Keratinocyte (primary cell): ENCODE results near the gene MFRP. TPM values are rescaled to one million over a fixed set of nuclear protein-coding genes. Genes with fewer than 3 reads are reported as not detected.

Source experiments
- DNase-seq: peaks from one replicate; pipeline ENCODE4 v3.0.0-alpha.2; 2011; ENCODE audit warnings: low read depth, missing footprints, low spot score
- FAIRE-seq: peaks from 2 replicates; lab custom pipeline; 2011; peaks lifted over from hg19 to GRCh38; lab: Jason Lieb, UNC
- H2AFZ ChIP-seq: 2 replicates; pipeline ENCODE4 v1.6.0; 2012; ENCODE audit warnings: low read length, control low read depth, inconsistent platforms; ENCODE audit not compliant: control insufficient read depth
- H3K27ac ChIP-seq: 2 replicates; pipeline ENCODE4 v1.5.1; 2011; ENCODE audit warnings: low read length; ENCODE audit not compliant: control insufficient read depth, insufficient read depth
- H3K27me3 ChIP-seq: 3 replicates; pipeline ENCODE4 v1.6.0; 2011; ENCODE audit warnings: low read length; ENCODE audit not compliant: control insufficient read depth, insufficient read depth; ENCODE audit errors: extremely low read depth
- H3K36me3 ChIP-seq, 2 experiments: 2 replicates in 1 of 2; 3 replicates in 1 of 2; pipeline ENCODE4 v1.5.1; 2011; ENCODE audit warnings: low read length in 2 of 2, mild to moderate bottlenecking in 1 of 2; ENCODE audit not compliant: control insufficient read depth in 2 of 2, insufficient read depth in 2 of 2; ENCODE audit errors: extremely low read depth in 1 of 2
- H3K4me1 ChIP-seq: 3 replicates; pipeline ENCODE4 v1.5.1; 2011; ENCODE audit warnings: low read length; ENCODE audit not compliant: control insufficient read depth, insufficient read depth; ENCODE audit errors: extremely low read depth
- H3K4me2 ChIP-seq: 3 replicates; pipeline ENCODE4 v1.6.0; 2011; ENCODE audit warnings: low read depth, low read length; ENCODE audit not compliant: control insufficient read depth, insufficient read depth; ENCODE audit errors: extremely low read depth
- H3K4me3 ChIP-seq, 3 experiments: fragments of 200-600 bp in 1 of 3; sonication (generic) in 1 of 3; 2 replicates in 2 of 3; 3 replicates in 1 of 3; pipeline ENCODE4 v1.5.1; 2011 to 2016; ENCODE audit warnings: low read length in 3 of 3, mild to moderate bottlenecking in 3 of 3, control low read depth in 2 of 3, inconsistent platforms in 1 of 3, low read depth in 1 of 3, mixed read lengths in 1 of 3, mixed run types in 1 of 3, moderate library complexity in 1 of 3; ENCODE audit not compliant: control insufficient read depth in 2 of 3, insufficient read depth in 2 of 3; ENCODE audit errors: extremely low read depth in 1 of 3
- H3K79me2 ChIP-seq: 2 replicates; pipeline ENCODE4 v1.6.0; 2012; ENCODE audit warnings: low read length; ENCODE audit not compliant: control insufficient read depth, insufficient read depth
- H3K9ac ChIP-seq: 3 replicates; pipeline ENCODE4 v1.6.0; 2011; ENCODE audit warnings: low read length; ENCODE audit not compliant: control insufficient read depth, insufficient read depth; ENCODE audit errors: extremely low read depth
- H3K9me1 ChIP-seq: 3 replicates; pipeline ENCODE4 v1.6.0; 2011; ENCODE audit warnings: low read length; ENCODE audit not compliant: control insufficient read depth, insufficient read depth; ENCODE audit errors: extremely low read depth
- H3K9me3 ChIP-seq: 2 replicates; pipeline ENCODE4 v1.5.1; 2012; ENCODE audit warnings: low read depth, low read length; ENCODE audit not compliant: control insufficient read depth
- H4K20me1 ChIP-seq: 3 replicates; pipeline ENCODE4 v1.6.0; 2011; ENCODE audit warnings: low read length; ENCODE audit not compliant: control insufficient read depth, insufficient read depth; ENCODE audit errors: extremely low read depth
- EZH2 ChIP-seq: IDR thresholded peaks from one replicate; pipeline ENCODE4 v1.6.1; 2012; ENCODE audit warnings: inconsistent platforms, mild to moderate bottlenecking, low read length, moderate library complexity
- dilution Hi-C: fragments of 300-500 bp; cut with MboI; formaldehyde crosslinking; loops from one replicate; pipeline ENCODE4 v1.7.0; 2020; ENCODE audit warnings: low sequenced_read_pairs; ENCODE audit not compliant: extremely low pct_ligation_motif_present
- polyA plus RNA-seq, 5 experiments: library from polyadenylated mRNA; depleted of rRNA in 3 of 5; stranded (reverse) in 3 of 5; stranded (forward) in 1 of 5; unstranded in 1 of 5; fragments of >200 nt; gene quantifications; 1 replicate in 1 of 5; 2 replicates in 3 of 5; 3 replicates in 1 of 5; pipeline versions ENCODE4 v1.2.1 to v1.2.3, GENCODE V29; 2011 to 2012; ENCODE audit warnings: missing spikeins in 2 of 5, low read depth in 1 of 5, low replicate concordance in 1 of 5
- TF ChIP-seq, protein P1 (sequence below), 3 experiments: IDR thresholded peaks in 1 of 3; conservative IDR thresholded peaks in 1 of 3; optimal IDR thresholded peaks in 1 of 3; 2 replicates in 2 of 3; 3 replicates in 1 of 3; pipeline versions ENCODE3 to v1.5.1; 2011; ENCODE audit warnings: low read length in 3 of 3, mild to moderate bottlenecking in 3 of 3, moderate library complexity in 2 of 3, control low read depth in 1 of 3, inconsistent platforms in 1 of 3; ENCODE audit not compliant: insufficient read depth in 2 of 3; ENCODE audit errors: extremely low read depth in 1 of 3

Gene MFRP
- polyA plus RNA-seq, 1 donor (not counting 4 experiments of a cell fraction or from before 2014, with no cell fraction given) = not detected

DNA sequence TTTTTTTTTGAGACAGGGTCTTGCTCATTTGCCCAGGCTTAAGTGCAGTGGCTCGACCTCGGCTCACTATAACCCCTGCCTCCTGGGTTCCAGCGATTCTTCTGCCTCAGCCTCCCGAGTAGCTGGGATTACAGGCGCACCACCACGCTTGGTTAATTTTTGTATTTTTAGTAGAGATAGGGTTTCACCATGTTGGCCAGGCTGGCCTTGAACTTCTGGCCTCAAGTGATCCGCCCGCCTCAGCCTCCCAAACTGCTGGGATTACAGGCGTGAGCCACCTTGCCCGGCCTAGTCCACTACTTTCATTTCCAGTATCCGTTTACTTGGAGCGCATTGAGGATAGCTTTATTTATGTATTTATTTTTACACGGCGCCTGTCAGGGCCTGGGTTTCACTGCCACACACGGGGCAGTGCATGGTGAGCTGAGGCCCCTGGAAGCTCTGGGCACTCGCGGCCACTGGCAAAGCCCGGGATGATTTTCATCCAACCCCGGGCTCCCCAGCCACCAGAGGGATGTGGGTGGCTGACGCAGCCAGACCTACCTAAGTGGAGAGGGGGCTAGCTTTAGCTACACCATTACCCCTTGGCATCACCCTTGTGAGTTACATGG is 23.5 kb downstream of the MFRP start:
- DNase-seq = no peak
- no peak overlapping the region for H2AFZ ChIP-seq
- dilution Hi-C loops = no loop called here

DNA sequence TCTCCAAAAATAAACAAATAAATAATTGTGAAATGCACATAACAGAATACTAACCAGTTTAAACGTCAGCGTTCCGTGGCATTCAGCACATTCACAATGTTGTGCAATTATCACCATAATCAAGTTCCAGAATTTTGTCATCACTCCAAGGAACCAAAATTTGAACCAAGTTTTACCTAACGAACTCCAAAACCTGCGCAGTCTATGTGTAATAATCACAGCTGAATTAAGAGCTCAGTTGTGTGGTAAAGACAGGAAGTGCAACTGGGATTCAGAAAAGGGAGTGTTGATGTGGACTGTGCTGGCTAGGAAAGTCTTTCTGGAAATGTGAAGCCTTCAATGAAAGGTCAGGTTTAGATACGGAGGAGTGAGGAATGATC is 24.2 kb downstream of the MFRP start:
- Histone ChIP-seq H2AFZ (no peak overlapping the region), H3K4me2 (no peak overlapping the region), H3K4me3 (no peak overlapping the region), H3K27ac (no peak overlapping the region), H3K4me1 (peaks cover 26% of the 10 kb centered on the region), H3K9me3 (no peaks in the 10 kb centered on the region), H3K9me1 (no peaks in the 10 kb centered on the region), H3K79me2 (no peaks in the 10 kb centered on the region), H4K20me1 (no peaks in the 10 kb centered on the region), H3K27me3 (no peaks in the 10 kb centered on the region), H3K36me3 (no peaks in the 10 kb centered on the region), H3K9ac (no peak overlapping the region)
- DNase-seq (no peak), FAIRE-seq (no peak)
- dilution Hi-C loops = no loop called here
- TF ChIP-seq EZH2 = no peak
- TF ChIP-seq, protein P1, sequence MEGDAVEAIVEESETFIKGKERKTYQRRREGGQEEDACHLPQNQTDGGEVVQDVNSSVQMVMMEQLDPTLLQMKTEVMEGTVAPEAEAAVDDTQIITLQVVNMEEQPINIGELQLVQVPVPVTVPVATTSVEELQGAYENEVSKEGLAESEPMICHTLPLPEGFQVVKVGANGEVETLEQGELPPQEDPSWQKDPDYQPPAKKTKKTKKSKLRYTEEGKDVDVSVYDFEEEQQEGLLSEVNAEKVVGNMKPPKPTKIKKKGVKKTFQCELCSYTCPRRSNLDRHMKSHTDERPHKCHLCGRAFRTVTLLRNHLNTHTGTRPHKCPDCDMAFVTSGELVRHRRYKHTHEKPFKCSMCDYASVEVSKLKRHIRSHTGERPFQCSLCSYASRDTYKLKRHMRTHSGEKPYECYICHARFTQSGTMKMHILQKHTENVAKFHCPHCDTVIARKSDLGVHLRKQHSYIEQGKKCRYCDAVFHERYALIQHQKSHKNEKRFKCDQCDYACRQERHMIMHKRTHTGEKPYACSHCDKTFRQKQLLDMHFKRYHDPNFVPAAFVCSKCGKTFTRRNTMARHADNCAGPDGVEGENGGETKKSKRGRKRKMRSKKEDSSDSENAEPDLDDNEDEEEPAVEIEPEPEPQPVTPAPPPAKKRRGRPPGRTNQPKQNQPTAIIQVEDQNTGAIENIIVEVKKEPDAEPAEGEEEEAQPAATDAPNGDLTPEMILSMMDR (optimal IDR thresholded peaks at IDR 0.05 in 1 of 3, IDR thresholded peaks at IDR 0.05 in 1 of 3, conservative IDR thresholded peaks at IDR 0.05 in 1 of 3; ENCODE audit: extremely low read depth in 1 of 3, insufficient read depth in 2 of 3, low read length in 3 of 3) = no peak

More for the DNA sequence above, 23.5 kb downstream of the MFRP start:
- Histone ChIP-seq H4K20me1 (no peaks in the 10 kb centered on the region), H3K4me3 (no peak overlapping the region), H3K9ac (no peak overlapping the region), H3K79me2 (no peaks in the 10 kb centered on the region), H3K9me3 (no peaks in the 10 kb centered on the region), H3K36me3 (no peaks in the 10 kb centered on the region), H3K27ac (no peak overlapping the region), H3K4me2 (no peak overlapping the region), H3K4me1 (peaks cover 19% of the 10 kb centered on the region), H3K9me1 (no peaks in the 10 kb centered on the region), H3K27me3 (no peaks in the 10 kb centered on the region)
- TF ChIP-seq EZH2 = no peak
- TF ChIP-seq, protein P1 (optimal IDR thresholded peaks at IDR 0.05 in 1 of 3, IDR thresholded peaks at IDR 0.05 in 1 of 3, conservative IDR thresholded peaks at IDR 0.05 in 1 of 3; ENCODE audit: extremely low read depth in 1 of 3, insufficient read depth in 2 of 3, low read length in 3 of 3) = no peak
- no peak for FAIRE-seq
